GM19043 (cell line): ENCODE measurements around the gene RCBTB2.
A peak's percentile ranks its signal among the peaks of the same experiment; 100 is the strongest.

ENCODE experiments used
- ATAC-seq: cut with Tn5 transposase; IDR thresholded peaks from one replicate; pipeline ENCODE4 v1.9.1; 2021; ENCODE audit warnings: low read depth; ENCODE audit not compliant: unreplicated experiment

RCBTB2 gene

GRCh38 chr13:48564056-48564455 lies 31.2 kb upstream of the RCBTB2 start:
- ATAC-seq = no peak

- ATAC-seq = no peak
Measured at GRCh38 chr13:48563626-48564025, 30.7 kb upstream of the RCBTB2 start.

- peak; percentile 96 for ATAC-seq
Measured at GRCh38 chr13:48562296-48563066, 29.6 kb upstream of the RCBTB2 start.

GRCh38 chr13:48561466-48562235 lies 28.8 kb upstream of the RCBTB2 start:
- no peak for ATAC-seq

GRCh38 chr13:48560657-48561337 lies 27.9 kb upstream of the RCBTB2 start:
- ATAC-seq = no peak

- ATAC-seq = no peak
Measured at GRCh38 chr13:48559638-48560320, 26.9 kb upstream of the RCBTB2 start.

GRCh38 chr13:48556817-48557216 lies 23.9 kb upstream of the RCBTB2 start:
- ATAC-seq = no peak

- ATAC-seq = no peak
Measured at GRCh38 chr13:48555441-48555840, 22.6 kb upstream of the RCBTB2 start.

- ATAC-seq = no peak
Measured at GRCh38 chr13:48551329-48551728, 18.4 kb upstream of the RCBTB2 start.

GRCh38 chr13:48549658-48550057 lies 16.8 kb upstream of the RCBTB2 start:
- ATAC-seq = no peak

GRCh38 chr13:48547663-48548092 lies 14.8 kb upstream of the RCBTB2 start:
- no peak for ATAC-seq

- ATAC-seq = no peak
Measured at GRCh38 chr13:48545608-48546007, 12.7 kb upstream of the RCBTB2 start.

GRCh38 chr13:48542581-48543341 lies 9.9 kb upstream of the RCBTB2 start:
- peak; percentile 52 for ATAC-seq

- ATAC-seq = no peak
Measured at GRCh38 chr13:48542138-48542537, 9.3 kb upstream of the RCBTB2 start.

GRCh38 chr13:48539550-48539949 lies 6.7 kb upstream of the RCBTB2 start:
- no peak for ATAC-seq

- no peak for ATAC-seq
Measured at GRCh38 chr13:48536621-48537250, 3.9 kb upstream of the RCBTB2 start.

- ATAC-seq = no peak
Measured at GRCh38 chr13:48535766-48536165, 2.9 kb upstream of the RCBTB2 start.

GRCh38 chr13:48534911-48535501 lies 2.1 kb upstream of the RCBTB2 start:
- no peak for ATAC-seq

- no peak for ATAC-seq
Measured at GRCh38 chr13:48533961-48534600, 1.2 kb upstream of the RCBTB2 start.
